ENCODE results near the gene SEMA4D.

The SEMA4D gene

DNA sequence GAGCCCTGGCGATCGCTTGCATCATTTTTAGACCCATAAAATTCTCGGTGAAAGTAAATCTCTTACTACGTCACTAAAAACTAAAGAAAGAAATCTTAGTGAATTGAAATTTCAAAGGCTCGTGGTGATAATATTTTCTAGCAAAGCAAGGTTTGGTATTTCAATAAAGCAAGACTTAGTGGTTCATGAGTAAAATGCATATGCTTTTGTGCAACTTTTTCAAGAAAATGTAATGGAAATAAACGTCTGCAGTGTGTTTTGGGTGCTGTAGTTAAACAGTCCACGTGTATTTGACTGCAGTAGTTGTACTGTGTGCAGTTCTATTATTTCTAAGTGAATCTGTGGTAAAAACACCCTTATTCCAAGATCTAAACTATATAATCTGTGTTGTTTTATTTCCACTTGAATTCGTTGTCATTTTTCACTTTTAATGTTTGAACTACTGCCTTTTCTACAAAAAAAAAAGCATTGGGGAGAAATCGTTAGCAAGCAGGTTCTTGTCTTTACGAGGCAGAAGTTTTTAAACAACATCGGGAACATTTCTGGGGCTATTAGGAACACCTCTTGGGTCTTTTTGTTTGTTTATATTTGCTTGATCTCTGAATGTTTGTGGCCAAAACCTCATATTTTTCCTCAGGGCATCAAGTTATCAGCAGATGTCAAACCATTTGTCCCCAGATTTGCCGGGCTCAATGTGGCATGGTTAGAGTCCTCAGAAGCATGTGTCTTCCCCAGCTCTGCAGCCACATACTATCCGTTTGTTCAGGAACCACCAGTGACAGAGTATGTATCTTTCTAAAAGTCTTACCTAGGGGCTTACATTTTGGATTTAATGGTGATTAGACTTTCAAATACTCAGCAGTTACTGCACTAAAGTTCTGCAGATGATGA, 178.7 kb downstream of the SEMA4D start:
- H3K4me3 Mint-ChIP-seq = peak overlapping the region; percentile 85
- peaks cover 62% of the 10 kb centered on the region for H3K4me1 Mint-ChIP-seq (ENCODE audit: low read depth)
- no peaks in the 10 kb centered on the region for H3K27me3 Mint-ChIP-seq (ENCODE audit: low read depth)
- H3K9me3 Mint-ChIP-seq = no peaks in the 10 kb centered on the region
- H3K27ac Mint-ChIP-seq = peak overlapping the region; percentile 96
- peaks cover 48% of the 10 kb centered on the region for H3K36me3 Mint-ChIP-seq (ENCODE audit: low read depth)

DNA sequence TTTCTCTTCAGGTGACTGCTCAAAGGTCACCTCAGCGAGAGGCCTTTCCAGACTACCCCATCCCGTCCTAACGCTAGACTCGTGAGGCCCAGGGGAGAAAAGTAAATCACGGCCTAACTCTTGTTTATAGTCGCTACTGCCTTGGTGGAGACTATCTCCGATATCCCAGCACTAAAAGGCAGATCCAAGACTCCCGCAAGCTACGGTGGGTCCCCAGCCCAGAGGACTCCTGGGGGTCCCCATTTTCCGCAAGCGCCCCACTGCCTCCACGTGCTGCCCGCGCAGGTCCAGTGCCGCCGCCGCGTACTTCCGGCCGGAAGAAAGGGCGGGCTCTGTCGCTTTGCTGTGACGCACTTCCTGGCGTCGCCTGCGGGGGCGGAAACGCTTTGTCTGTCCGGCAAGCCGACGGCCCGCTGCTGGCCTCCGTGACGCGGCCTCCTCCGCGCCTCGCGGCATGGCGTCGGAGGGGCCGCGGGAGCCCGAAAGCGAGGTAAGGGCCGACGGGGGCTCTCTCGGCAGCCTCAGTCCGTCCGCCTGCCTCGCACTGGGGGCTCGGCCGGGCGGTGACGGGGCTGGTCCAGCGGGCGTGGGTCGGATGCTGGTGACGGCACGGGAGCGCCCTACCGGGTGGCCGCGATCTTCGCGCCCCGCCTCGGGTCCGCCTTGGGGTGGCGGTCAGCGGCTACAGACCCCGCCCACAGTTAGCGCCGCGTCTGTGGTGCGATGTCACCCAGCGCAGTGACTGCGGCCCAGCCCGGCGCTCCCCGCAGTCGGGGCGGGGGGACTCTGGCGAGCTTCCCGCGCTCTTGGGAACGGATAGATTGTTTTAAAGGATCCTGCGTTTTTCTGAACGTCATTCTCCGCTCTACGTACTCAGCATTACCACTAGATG, 179.5 kb downstream of the SEMA4D start, which contains the start of gene SECISBP2:
Gene SECISBP2, plus strand, starts transcription at position 378 of the 892 bp plus-strand sequence. Its CDS starts 77 bp downstream, at position 455.
- Mint-ChIP-seq H3K4me3 (peak within 1 kb of the TSS; percentile 87), H3K27ac (peak within 1 kb of the TSS; percentile 96), H3K27me3 (ENCODE audit: low read depth) (no peaks in the 10 kb centered on the region), H3K36me3 (ENCODE audit: low read depth) (peaks cover 49% of the 10 kb centered on the region), H3K9me3 (no peaks in the 10 kb centered on the region), H3K4me1 (ENCODE audit: low read depth) (peaks cover 68% of the 10 kb centered on the region)

DNA sequence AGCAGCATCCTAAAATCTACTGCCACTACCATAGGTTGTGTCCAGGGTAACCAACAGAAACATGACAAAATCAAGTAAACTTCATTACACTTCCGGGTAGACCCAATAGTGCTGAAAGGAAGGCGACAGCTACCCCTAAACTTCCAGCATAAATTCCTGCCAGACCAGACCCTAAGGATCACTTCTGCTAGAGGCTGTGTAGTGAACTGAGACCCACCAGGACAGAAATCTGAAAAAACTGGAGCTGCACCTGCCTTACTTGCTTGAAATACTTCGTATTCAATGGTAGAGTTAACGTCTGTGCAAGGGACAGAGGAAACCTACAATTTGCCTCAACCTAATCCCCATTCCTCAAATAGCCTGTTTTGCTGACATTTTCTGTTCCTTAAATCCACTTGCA, 180.6 kb downstream of the SEMA4D start:
- Mint-ChIP-seq H3K27me3 (ENCODE audit: low read depth) (no peaks in the 10 kb centered on the region), H3K4me3 (peak overlapping the region; percentile 87), H3K4me1 (ENCODE audit: low read depth) (peaks cover 67% of the 10 kb centered on the region), H3K9me3 (no peaks in the 10 kb centered on the region), H3K27ac (peak overlapping the region; percentile 83), H3K36me3 (ENCODE audit: low read depth) (peaks cover 47% of the 10 kb centered on the region)

DNA sequence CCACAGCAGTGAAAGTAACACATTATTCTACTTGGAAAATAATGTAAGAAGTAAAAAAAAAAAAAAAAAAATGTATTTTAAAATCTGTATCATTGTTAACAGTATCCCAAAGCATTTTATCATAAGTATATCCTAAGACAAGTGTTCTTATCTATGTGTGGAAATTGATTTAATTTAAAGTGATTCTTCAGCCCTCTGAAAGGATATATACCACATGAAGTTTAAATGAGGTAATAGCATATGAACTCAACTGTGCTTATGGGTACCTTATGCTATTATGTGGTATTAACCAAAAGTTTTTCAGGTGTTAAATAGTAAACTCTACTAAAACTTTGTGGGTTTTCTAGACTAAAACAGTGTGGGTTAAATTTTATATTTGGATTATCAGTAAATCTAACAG, 182.4 kb downstream of the SEMA4D start:
- Mint-ChIP-seq H3K27me3 (ENCODE audit: low read depth) (peaks cover 6% of the 10 kb centered on the region), H3K4me1 (ENCODE audit: low read depth) (peaks cover 66% of the 10 kb centered on the region), H3K4me3 (no peak overlapping the region), H3K36me3 (ENCODE audit: low read depth) (peaks cover 43% of the 10 kb centered on the region), H3K27ac (peak overlapping the region; percentile 63), H3K9me3 (no peaks in the 10 kb centered on the region)

DNA sequence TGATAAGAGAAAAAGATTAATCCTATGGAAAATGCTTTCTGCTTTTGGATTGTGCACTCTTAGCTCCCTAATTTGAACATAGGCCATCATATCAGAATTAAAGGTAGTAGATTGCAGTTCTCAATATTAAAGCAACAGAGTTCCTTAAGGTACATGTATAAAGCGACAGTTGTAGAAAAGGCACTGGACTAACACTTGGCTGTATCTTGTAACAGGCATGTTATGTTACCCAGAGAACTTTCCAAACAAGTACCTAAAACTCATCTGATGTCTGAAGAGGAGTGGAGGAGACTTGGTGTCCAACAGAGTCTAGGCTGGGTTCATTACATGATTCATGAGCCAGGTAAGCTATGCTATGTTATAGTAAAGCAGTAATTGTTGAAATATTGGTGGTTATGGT, 183.0 kb downstream of the SEMA4D start:
- Mint-ChIP-seq H3K9me3 (no peaks in the 10 kb centered on the region), H3K27me3 (ENCODE audit: low read depth) (peaks cover 6% of the 10 kb centered on the region), H3K36me3 (ENCODE audit: low read depth) (peaks cover 43% of the 10 kb centered on the region), H3K4me3 (peak overlapping the region; percentile 4), H3K4me1 (ENCODE audit: low read depth) (peaks cover 65% of the 10 kb centered on the region), H3K27ac (peak overlapping the region; percentile 63)

DNA sequence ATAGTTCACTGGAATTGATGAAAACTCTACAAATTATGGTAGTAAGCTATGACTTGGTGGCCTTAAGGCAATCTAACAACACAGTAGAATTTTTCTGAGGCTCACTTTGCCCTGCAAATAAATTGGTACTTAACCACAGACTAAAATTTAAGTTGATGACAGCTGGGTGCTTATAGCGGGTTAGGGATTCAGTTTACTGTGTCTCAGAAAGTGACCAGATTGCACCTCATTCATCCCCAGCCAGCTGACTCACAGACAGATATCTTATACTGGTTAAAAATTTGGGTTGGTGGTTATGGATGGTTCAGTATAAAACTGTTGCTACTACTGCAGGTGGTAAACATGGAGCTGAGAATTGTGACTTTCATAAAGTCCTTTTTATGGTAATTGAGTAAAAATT, 184.1 kb downstream of the SEMA4D start:
- Mint-ChIP-seq H3K4me3 (peak overlapping the region; percentile 98), H3K27ac (peak overlapping the region; percentile 75), H3K27me3 (ENCODE audit: low read depth) (peaks cover 6% of the 10 kb centered on the region), H3K4me1 (ENCODE audit: low read depth) (peaks cover 58% of the 10 kb centered on the region), H3K9me3 (no peaks in the 10 kb centered on the region), H3K36me3 (ENCODE audit: low read depth) (peaks cover 42% of the 10 kb centered on the region)

DNA sequence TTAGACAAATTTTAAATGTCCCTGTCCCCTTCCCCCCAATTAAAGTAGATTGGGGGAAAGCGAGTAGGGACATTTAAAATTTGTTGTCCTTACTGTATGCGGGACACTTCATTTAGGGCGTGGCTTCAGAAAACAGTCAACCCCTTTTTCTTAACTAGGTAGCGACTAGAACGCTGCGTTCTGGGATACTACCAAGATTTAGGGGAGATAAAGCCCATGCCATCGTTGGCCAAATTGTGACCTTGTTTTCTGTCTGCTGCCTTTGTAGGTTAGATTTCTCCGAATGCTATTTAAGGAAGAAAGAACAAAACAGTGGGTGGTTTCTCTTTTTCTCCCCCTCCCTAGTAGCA, 185.7 kb downstream of the SEMA4D start:
- Mint-ChIP-seq H3K36me3 (ENCODE audit: low read depth) (peaks cover 33% of the 10 kb centered on the region), H3K9me3 (no peaks in the 10 kb centered on the region), H3K27me3 (ENCODE audit: low read depth) (peaks cover 6% of the 10 kb centered on the region), H3K4me3 (peak overlapping the region; percentile 98), H3K4me1 (ENCODE audit: low read depth) (peaks cover 51% of the 10 kb centered on the region), H3K27ac (peak overlapping the region; percentile 79)

DNA sequence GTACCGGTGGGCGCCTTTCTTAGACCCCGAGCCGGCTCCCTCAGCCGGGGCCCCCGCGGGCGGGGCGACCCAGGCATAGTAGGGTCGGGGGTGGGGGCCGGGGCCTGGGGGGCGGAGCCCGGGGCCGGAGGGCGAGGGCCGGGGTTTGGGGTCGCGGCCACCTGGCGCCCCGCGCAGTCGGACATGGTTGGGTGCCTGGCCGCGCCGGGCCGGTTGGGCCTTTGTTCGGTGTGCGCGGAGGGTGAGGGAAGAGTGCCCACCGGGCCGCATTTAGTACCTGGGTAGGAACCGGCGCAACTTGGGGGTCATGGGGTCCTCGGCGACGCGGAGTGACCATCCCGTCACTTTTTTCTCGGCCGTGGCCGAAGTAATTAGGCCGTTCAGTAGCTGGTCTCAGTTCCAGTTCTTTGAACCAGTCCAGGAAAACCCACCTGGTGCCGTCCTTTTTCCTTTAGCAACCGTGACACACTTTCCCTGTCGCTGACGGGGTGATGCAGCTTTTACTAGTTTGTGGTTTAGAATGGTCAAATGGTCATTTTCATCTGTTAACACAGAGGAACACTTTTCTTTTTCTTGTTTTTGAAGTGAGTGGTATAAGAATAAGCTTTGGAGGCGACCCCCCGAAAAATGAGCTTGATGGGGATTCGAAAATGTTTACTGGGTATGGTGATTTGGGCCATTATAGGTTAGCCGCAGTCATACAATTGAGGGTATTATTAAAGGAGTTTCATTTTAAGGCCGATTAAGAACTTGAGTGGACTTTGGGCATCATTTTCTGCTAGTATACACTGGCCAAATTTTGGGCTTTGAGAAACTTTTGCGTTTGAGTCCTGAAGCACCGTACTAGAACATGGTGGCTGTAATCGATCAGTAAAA, 186.3 kb downstream of the SEMA4D start:
- Mint-ChIP-seq H3K36me3 (ENCODE audit: low read depth) (peaks cover 28% of the 10 kb centered on the region), H3K4me3 (peak overlapping the region; percentile 98), H3K27me3 (ENCODE audit: low read depth) (peaks cover 6% of the 10 kb centered on the region), H3K27ac (peak overlapping the region; percentile 100), H3K9me3 (no peaks in the 10 kb centered on the region), H3K4me1 (ENCODE audit: low read depth) (peaks cover 45% of the 10 kb centered on the region)

Measured in T-helper 1 cell treated with Interleukin-12 subunit alpha and Interleukin-12 subunit beta and Interleukin-4 antibody, amounts not matched to agents 30 μg/mL and 1 μg/mL, for 36 hours (primary cell).